AG09309 (cell line): ENCODE results near the gene SPINT1.

Experiments
- DNase-seq: peaks from one replicate; pipeline ENCODE4 v3.0.0-alpha.2; 2010; ENCODE audit warnings: low read depth
- H3K4me3 ChIP-seq: 2 replicates; pipeline ENCODE4 v1.5.1; 2011; ENCODE audit warnings: mild to moderate bottlenecking, low read depth, low read length, moderate library complexity; ENCODE audit not compliant: control insufficient read depth
- TF ChIP-seq, protein P1 (sequence below): IDR thresholded peaks from 2 replicates; pipeline ENCODE4 v1.5.1; 2011; ENCODE audit warnings: mild to moderate bottlenecking, low read depth, low read length, inconsistent platforms; ENCODE audit not compliant: insufficient read depth, control insufficient read depth; ENCODE audit errors: missing control alignments

Gene SPINT1, protein sequence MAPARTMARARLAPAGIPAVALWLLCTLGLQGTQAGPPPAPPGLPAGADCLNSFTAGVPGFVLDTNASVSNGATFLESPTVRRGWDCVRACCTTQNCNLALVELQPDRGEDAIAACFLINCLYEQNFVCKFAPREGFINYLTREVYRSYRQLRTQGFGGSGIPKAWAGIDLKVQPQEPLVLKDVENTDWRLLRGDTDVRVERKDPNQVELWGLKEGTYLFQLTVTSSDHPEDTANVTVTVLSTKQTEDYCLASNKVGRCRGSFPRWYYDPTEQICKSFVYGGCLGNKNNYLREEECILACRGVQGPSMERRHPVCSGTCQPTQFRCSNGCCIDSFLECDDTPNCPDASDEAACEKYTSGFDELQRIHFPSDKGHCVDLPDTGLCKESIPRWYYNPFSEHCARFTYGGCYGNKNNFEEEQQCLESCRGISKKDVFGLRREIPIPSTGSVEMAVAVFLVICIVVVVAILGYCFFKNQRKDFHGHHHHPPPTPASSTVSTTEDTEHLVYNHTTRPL

DNA sequence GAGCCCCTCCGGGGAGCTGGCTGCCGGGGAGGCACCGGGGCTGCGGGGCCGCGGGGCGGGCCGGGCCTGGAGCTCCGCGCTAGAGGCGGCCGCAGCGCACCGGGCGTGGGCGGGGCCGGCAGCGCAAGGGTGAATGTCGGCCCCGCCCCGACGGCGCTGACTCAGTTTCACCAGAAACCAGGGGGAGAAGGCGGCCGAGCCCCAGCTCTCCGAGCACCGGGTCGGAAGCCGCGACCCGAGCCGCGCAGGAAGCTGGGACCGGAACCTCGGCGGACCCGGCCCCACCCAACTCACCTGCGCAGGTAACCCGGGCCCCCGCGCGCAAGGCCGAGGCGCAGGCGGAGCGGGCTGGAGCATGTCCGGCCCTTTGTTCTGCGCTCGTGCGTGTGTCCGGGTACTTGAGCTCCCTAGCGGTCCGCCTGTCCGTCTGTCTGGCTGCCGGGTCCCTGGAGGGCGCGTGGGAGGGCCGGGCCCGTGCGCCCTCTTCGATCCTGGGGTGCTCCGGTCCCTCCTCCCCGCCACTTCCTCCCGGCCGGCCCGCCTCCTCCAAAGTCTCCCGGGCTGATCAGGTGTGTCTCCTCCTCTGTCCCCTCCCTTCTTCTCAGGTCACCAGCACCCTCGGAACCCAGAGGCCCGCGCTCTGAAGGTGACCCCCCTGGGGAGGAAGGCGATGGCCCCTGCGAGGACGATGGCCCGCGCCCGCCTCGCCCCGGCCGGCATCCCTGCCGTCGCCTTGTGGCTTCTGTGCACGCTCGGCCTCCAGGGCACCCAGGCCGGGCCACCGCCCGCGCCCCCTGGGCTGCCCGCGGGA, at the start of gene SPINT1:
Gene SPINT1, plus strand, starts transcription at position 164 of the 811 bp plus-strand sequence. Its CDS starts 507 bp downstream, at position 671.
- H3K4me3 ChIP-seq = peak within 1 kb of the TSS; percentile 31
- no peak for DNase-seq
- TF ChIP-seq, protein P1, sequence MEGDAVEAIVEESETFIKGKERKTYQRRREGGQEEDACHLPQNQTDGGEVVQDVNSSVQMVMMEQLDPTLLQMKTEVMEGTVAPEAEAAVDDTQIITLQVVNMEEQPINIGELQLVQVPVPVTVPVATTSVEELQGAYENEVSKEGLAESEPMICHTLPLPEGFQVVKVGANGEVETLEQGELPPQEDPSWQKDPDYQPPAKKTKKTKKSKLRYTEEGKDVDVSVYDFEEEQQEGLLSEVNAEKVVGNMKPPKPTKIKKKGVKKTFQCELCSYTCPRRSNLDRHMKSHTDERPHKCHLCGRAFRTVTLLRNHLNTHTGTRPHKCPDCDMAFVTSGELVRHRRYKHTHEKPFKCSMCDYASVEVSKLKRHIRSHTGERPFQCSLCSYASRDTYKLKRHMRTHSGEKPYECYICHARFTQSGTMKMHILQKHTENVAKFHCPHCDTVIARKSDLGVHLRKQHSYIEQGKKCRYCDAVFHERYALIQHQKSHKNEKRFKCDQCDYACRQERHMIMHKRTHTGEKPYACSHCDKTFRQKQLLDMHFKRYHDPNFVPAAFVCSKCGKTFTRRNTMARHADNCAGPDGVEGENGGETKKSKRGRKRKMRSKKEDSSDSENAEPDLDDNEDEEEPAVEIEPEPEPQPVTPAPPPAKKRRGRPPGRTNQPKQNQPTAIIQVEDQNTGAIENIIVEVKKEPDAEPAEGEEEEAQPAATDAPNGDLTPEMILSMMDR = no peak

DNA sequence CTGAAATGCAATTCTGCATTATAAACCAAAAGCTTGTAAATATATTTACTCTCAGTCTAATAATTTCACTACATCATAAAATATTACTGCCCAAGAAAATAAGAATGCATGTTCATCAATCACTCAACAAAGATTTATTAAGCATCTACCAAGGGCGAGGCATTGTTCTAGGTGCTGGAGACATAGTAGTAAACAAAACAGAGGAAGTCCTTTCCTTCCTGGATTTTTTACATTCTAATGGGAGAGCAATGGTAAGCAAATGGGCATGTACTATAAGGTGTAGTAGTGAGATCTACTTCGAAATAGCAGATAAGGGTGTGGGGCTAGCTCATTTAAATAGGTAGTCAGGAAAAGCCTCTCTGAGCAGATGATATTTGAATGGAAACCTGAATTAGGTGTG, 47.8 kb upstream of the SPINT1 start:
- TF ChIP-seq, protein P1 = no peak
- no peak for DNase-seq
- H3K4me3 ChIP-seq = no peak overlapping the region

DNA sequence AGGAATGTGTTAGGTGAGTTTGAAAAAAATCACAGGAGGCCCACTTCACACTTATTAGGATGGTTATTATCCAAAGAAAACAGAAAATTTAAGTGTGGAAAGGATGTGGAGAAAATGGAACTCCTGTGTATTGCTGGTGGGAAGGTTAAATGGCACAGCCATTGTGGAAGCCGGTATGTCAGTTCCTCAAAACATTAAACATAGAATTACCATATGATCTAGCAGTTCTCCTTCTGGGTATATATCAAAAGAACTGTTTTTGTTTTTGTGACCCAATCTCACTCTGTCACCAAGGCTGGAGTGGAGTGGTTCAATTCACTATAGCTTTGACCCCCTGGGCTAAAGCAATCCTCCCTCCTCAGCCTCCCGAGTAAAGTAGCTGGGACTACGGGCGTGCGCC, 47.3 kb upstream of the SPINT1 start:
- TF ChIP-seq, protein P1 = no peak
- no peak overlapping the region for H3K4me3 ChIP-seq
- no peak for DNase-seq

DNA sequence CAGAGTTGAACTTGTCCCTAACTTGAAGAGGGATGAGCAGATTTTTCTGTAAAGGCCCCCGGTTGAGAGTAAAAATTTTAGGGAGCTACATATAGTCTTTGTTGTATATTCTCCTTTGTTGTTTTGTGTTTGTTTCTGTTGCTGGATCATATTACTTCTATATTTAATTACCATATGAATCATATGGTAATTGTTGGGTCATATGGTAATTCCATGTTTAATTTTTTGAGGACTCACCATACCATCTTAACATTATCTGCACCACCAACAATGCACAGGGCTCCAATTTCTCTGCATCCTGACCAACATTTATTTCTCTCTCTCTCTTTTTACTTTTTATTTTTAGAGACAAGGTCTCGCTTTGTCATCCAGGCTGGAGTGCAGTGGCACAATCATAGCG, 44.3 kb upstream of the SPINT1 start:
- H3K4me3 ChIP-seq = no peak overlapping the region
- TF ChIP-seq, protein P1 = no peak
- DNase-seq = no peak

DNA sequence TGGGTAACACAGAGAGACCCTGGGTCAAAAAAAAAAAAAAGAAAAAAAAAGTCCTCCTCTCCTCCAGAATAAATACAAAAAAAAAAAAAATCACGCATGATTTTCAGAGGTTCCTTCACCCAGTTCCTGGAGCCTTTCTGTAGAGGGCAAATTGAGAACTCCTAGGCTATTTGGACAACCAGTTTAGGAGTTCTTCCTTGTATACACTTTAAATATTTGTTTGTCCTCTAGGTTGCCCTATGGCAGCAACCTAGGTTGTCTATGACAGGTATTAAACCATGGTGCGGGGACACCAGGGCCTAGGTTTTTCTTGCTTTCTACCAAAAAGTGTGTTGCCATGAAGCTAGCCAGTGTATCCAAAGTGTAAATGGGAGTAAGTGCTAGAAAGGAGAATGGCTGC, 40.8 kb upstream of the SPINT1 start:
- H3K4me3 ChIP-seq = no peak overlapping the region
- no peak for DNase-seq
- TF ChIP-seq, protein P1 = no peak

DNA sequence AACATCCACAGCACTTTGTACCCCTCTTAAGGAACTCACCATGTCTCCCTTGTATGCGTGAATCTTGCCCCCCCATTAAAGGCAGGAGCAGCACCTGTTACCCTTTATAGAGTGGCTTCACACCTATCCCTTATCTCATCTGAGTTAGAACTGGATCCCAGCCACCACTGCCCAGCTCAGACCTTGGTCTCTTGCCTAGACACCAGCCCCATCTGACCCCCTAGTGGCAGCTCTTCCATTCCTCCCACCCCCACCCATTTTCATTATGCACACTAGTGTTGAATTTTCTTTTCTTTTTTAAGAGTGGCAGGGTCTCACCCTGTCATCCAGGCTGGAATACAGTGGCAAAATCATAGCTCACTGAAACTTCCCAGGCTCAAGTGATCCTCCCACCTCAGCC, 40.2 kb upstream of the SPINT1 start:
- no peak for DNase-seq
- TF ChIP-seq, protein P1 = no peak
- no peak overlapping the region for H3K4me3 ChIP-seq
